ENCODE results near the gene ARAF.
A peak's percentile ranks its signal among the peaks of the same experiment; 100 is the strongest.
"Not testable (repeated sequence)": the region's sequence is repeated elsewhere in the genome, so short reads cannot be mapped to it uniquely, and the experiment has no call there.

The ARAF gene

GRCh38 chrX:47560934-47561658 is at the start of gene ARAF:
Gene ARAF, plus strand, starts transcription at chrX:47561205. Its CDS starts 1,763 bp downstream, at chrX:47562968.
- peak; percentile 93 for DNase-seq (ENCODE audit: low spot score)

- not testable (repeated sequence) for DNase-seq (ENCODE audit: low spot score)
Observed at GRCh38 chrX:47512383-47512782, 48.6 kb upstream of the ARAF start.

GRCh38 chrX:47513034-47513965 is 47.7 kb upstream of the ARAF start:
- DNase-seq (ENCODE audit: low spot score): not testable (repeated sequence)

- DNase-seq (ENCODE audit: low spot score): no peak
Observed at GRCh38 chrX:47514533-47515235, 46.3 kb upstream of the ARAF start.

- DNase-seq (ENCODE audit: low spot score): no peak
Observed at GRCh38 chrX:47515941-47516665, 44.9 kb upstream of the ARAF start.

- no peak for DNase-seq (ENCODE audit: low spot score)
Observed at GRCh38 chrX:47518144-47518543, 42.9 kb upstream of the ARAF start.

- peak; percentile 75 for DNase-seq (ENCODE audit: low spot score)
Observed at GRCh38 chrX:47523297-47523696, 37.7 kb upstream of the ARAF start.

- DNase-seq (ENCODE audit: low spot score): no peak
Observed at GRCh38 chrX:47523713-47524166, 37.3 kb upstream of the ARAF start.

- DNase-seq (ENCODE audit: low spot score): no peak
Observed at GRCh38 chrX:47529548-47529947, 31.5 kb upstream of the ARAF start.

GRCh38 chrX:47530049-47530448 is 31.0 kb upstream of the ARAF start:
- no peak for DNase-seq (ENCODE audit: low spot score)

GRCh38 chrX:47539860-47540259 is 21.1 kb upstream of the ARAF start:
- no peak for DNase-seq (ENCODE audit: low spot score)

- DNase-seq (ENCODE audit: low spot score): peak; percentile 74
Observed at GRCh38 chrX:47540754-47541538, 20.1 kb upstream of the ARAF start.

GRCh38 chrX:47543496-47543895 is 17.5 kb upstream of the ARAF start:
- DNase-seq (ENCODE audit: low spot score): no peak

- DNase-seq (ENCODE audit: low spot score): peak; percentile 85
Observed at GRCh38 chrX:47556045-47556623, 4.9 kb upstream of the ARAF start.

GRCh38 chrX:47558436-47558835 is 2.6 kb upstream of the ARAF start:
- DNase-seq (ENCODE audit: low spot score): no peak

- no peak for DNase-seq (ENCODE audit: low spot score)
Observed at GRCh38 chrX:47560179-47560933, 649 bp upstream of the ARAF start.

- no peak for DNase-seq (ENCODE audit: low spot score)
Observed at GRCh38 chrX:47561659-47562151, 700 bp downstream of the ARAF start.

GRCh38 chrX:47562615-47563243 is 1.7 kb downstream of the ARAF start:
- no peak for DNase-seq (ENCODE audit: low spot score)

GRCh38 chrX:47563801-47564315 is 2.9 kb downstream of the ARAF start:
- DNase-seq (ENCODE audit: low spot score): no peak

All from LoVo (cell line).